Tibial nerve (tissue), 4 donors: ENCODE data around the gene ZSWIM9. TPM values are rescaled to one million over a fixed set of nuclear protein-coding genes. Genes with fewer than 3 reads are reported as not detected.
A peak's percentile ranks its signal among the peaks of the same experiment; 100 is the strongest.

Source experiments
- DNase-seq, 2 donors: peaks; one replicate each; pipeline ENCODE4 v3.0.0-alpha.2; 2019; ENCODE audit warnings: low spot score in 2 of 2
- H3K27ac ChIP-seq, 4 donors: fragments of 200-600 bp; sonication (generic) in 3 of 4; one replicate each; pipeline ENCODE4 v1.5.1; 2017 to 2019; ENCODE audit warnings: mild to moderate bottlenecking in 1 of 4
- H3K27me3 ChIP-seq, 2 donors: fragments of 200-600 bp; sonication (generic) in 1 of 2; one replicate each; pipeline versions ENCODE4 v1.5.1 to v1.6.0; 2017 to 2019
- H3K36me3 ChIP-seq, 3 donors: fragments of 200-600 bp; sonication (generic); one replicate each; pipeline ENCODE4 v1.5.1; 2018 to 2019
- H3K4me1 ChIP-seq, 4 donors: fragments of 200-600 bp; sonication (generic) in 3 of 4; one replicate each; pipeline ENCODE4 v1.5.1; 2017 to 2019
- H3K4me3 ChIP-seq, 4 donors: fragments of 200-600 bp; sonication (generic) in 3 of 4; one replicate each; pipeline ENCODE4 v1.5.1; 2017 to 2019; ENCODE audit warnings: mild to moderate bottlenecking in 1 of 4, moderate library complexity in 1 of 4
- H3K9me3 ChIP-seq, 4 donors: fragments of 200-600 bp; sonication (generic) in 3 of 4; one replicate each; pipeline ENCODE4 v1.5.1; 2017 to 2019
- CTCF ChIP-seq, 5 experiments: fragments of 200-600 bp in 3 of 5; fragments of 450-650 bp in 2 of 5; sonication (generic) in 3 of 5; IDR thresholded peaks; one replicate each; pipeline ENCODE4 v1.5.1; 2016 to 2019; ENCODE audit warnings: antibody characterized with exemption in 5 of 5, mild to moderate bottlenecking in 3 of 5, moderate library complexity in 2 of 5
- EP300 ChIP-seq, 2 donors: sonication (generic); formaldehyde crosslinking; IDR thresholded peaks; one replicate each; pipeline ENCODE4 v1.6.1; 2017; ENCODE audit warnings: antibody characterized with exemption in 2 of 2, mild to moderate bottlenecking in 1 of 2
- POLR2A ChIP-seq, 2 donors: fragments of 450-650 bp; IDR thresholded peaks; one replicate each; pipeline ENCODE4 v1.6.1; 2017; ENCODE audit warnings: antibody characterized with exemption in 2 of 2, mild to moderate bottlenecking in 2 of 2, moderate library complexity in 2 of 2
- WGBS, 2 donors: methylation state at CpG; one replicate each; pipeline ENCODE4 v1.1.5; 2018; 5-methylcytosine and 5-hydroxymethylcytosine counted together
- total RNA-seq, 4 donors: library from RNA; depleted of rRNA; stranded (reverse); fragments of >200 nt; gene quantifications; one replicate each; pipeline ENCODE4 v1.1.0, GENCODE V29; 2016

Gene ZSWIM9
- total RNA-seq, 4 donors from 2014 or later = 5.9 to 8.4 (median 6.8) TPM

DNA sequence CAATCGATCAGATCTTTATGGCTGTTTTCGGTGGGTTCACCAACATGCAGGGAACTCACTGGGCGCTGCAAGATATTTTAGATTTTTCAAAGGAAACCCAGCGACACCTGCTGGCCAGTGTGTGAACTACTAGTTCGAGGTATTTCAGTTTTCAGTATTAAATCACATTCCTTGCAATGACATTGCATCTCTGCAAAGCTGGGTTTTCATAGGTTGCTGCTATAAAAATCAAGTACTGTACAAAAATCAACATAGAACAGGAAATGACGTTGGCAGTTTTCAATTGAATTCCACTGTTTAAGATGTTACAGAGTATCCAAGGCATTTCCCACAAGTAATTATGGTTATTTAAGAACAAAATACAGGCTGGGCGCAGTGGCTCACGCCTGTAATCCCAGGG lies 17.9 kb upstream of the ZSWIM9 start:
- no peak overlapping the region for H3K27ac ChIP-seq
- H3K9me3 ChIP-seq = no peaks in the 10 kb centered on the region
- no peaks in the 10 kb centered on the region for H3K4me1 ChIP-seq
- H3K36me3 ChIP-seq = peaks cover 0 to 66% (median under 1%) of the 10 kb centered on the region in 3 donors
- peak; percentile 54 to 74 for DNase-seq
- 24 to 25% methylated on average over 8 of the region's 8 CpGs for WGBS, 2 donors
- TF ChIP-seq CTCF (IDR thresholded peaks at IDR 0.05) = peak; percentile 76 to 89 (median 85)
- TF ChIP-seq POLR2A (IDR thresholded peaks at IDR 0.05) = no peak
- H3K27me3 ChIP-seq = no peaks in the 10 kb centered on the region
- H3K4me3 ChIP-seq = no peak overlapping the region

DNA sequence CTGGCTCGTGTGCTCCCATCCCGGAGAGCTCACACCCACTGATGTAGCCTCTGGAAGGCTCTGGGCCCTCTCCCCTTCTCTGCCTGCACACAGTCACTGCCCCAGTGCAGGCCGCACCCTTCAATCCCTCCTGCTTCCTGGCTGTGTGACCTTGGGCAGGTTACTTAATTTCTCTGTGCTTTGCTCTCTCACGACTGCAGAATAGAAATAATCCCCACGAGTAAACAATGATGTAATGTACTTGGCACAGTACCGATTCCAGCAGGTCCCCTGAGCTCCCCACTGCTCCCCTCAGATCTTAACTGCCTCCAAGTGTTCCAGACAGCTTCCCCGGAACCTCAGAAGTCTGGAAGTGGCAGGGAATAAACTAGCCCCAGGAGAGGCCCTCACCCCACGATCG lies 16.5 kb upstream of the ZSWIM9 start:
- DNase-seq = no peak
- 52 to 53% methylated on average over 9 of the region's 9 CpGs for WGBS, 2 donors
- Histone ChIP-seq H3K4me1 (no peaks in the 10 kb centered on the region), H3K9me3 (no peaks in the 10 kb centered on the region), H3K36me3 (peaks cover 0 to 65% (median 0%) of the 10 kb centered on the region in 3 donors), H3K4me3 (no peak overlapping the region), H3K27ac (no peak overlapping the region), H3K27me3 (no peaks in the 10 kb centered on the region)
- TF ChIP-seq POLR2A (IDR thresholded peaks at IDR 0.05) (no peak), EP300 (IDR thresholded peaks at IDR 0.05) (no peak), CTCF (IDR thresholded peaks at IDR 0.05) (no peak)

- no peak for DNase-seq
- Histone ChIP-seq H3K36me3 (peaks cover 0 to 71% (median 5%) of the 10 kb centered on the region in 3 donors), H3K4me3 (no peak overlapping the region), H3K4me1 (no peaks in the 10 kb centered on the region), H3K27ac (no peak overlapping the region), H3K27me3 (no peaks in the 10 kb centered on the region), H3K9me3 (no peaks in the 10 kb centered on the region)
- 90 to 93% methylated on average over 12 of the region's 12 CpGs for WGBS, 2 donors
- TF ChIP-seq EP300 (IDR thresholded peaks at IDR 0.05) (no peak), POLR2A (IDR thresholded peaks at IDR 0.05) (no peak), CTCF (IDR thresholded peaks at IDR 0.05) (no peak)
Measured at GRCh38 chr19:48158210-48158790, 12.2 kb upstream of the ZSWIM9 start.

DNA sequence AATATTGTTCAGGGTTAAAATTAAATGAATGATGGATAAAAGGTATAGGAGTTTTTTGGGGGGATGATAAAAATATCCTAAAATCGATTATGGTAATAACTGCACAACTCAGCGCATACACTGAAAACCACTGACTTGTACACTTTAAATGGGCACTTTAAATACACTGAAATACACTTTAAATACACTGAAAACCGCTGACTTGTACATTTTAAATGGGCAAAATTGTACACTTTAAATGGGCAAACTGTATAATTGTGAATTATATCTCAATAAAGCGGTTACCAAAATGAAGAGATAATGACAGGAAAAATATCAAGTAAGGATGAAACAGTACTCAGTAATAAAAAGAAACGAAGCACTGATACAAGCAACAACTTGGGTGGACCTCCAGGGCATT lies 1.8 kb upstream of the ZSWIM9 start:
- 88 to 94% methylated on average over 5 of the region's 5 CpGs for WGBS, 2 donors
- Histone ChIP-seq H3K27me3 (no peaks in the 10 kb centered on the region), H3K4me3 (no peak overlapping the region), H3K9me3 (no peaks in the 10 kb centered on the region), H3K27ac (no peak overlapping the region), H3K4me1 (peaks cover 0 to 24% (median 2%) of the 10 kb centered on the region in 4 donors), H3K36me3 (peaks cover 0 to 27% (median 0%) of the 10 kb centered on the region in 3 donors)
- DNase-seq = no peak
- TF ChIP-seq POLR2A (IDR thresholded peaks at IDR 0.05) = no peak
- TF ChIP-seq EP300 (IDR thresholded peaks at IDR 0.05) = no peak
- no peak for TF ChIP-seq CTCF (IDR thresholded peaks at IDR 0.05)

GRCh38 chr19:48169578-48169938 lies 922 bp upstream of the ZSWIM9 start:
- DNase-seq = peak; percentile 38 to 55
- Histone ChIP-seq H3K4me1 (peaks cover 0 to 24% (median 2%) of the 10 kb centered on the region in 4 donors), H3K27ac (peak overlapping the region; percentile 91 to 97 (median 96)), H3K36me3 (peaks cover 0 to 33% (median 0%) of the 10 kb centered on the region in 3 donors), H3K4me3 (peak overlapping the region; percentile 68 to 92 (median 73)), H3K27me3 (no peaks in the 10 kb centered on the region), H3K9me3 (no peaks in the 10 kb centered on the region)
- 4 to 7% methylated on average over 15 of the region's 15 CpGs for WGBS, 2 donors
- TF ChIP-seq POLR2A (IDR thresholded peaks at IDR 0.05) (no peak), EP300 (IDR thresholded peaks at IDR 0.05) (no peak), CTCF (IDR thresholded peaks at IDR 0.05) (no peak)
